H1 (cell line): ENCODE results near the gene KCTD3. TPM values are rescaled to one million over a fixed set of nuclear protein-coding genes. Genes with fewer than 3 reads are reported as not detected.

ENCODE experiments used
- CTCF ChIA-PET: fragments of 300-600 bp; sonication (Branson Sonifier 250); formaldehyde crosslinking; loops from one replicate; lab custom pipeline; 2021; ENCODE audit not compliant: partially characterized antibody; lab: Charles Lee
- POLR2A ChIA-PET: fragments of 300-600 bp; sonication (Branson Sonifier 250); formaldehyde crosslinking; loops from one replicate; lab custom pipeline; 2021; ENCODE audit warnings: inconsistent platforms; ENCODE audit not compliant: partially characterized antibody; lab: Charles Lee
- DNase-seq, 2 experiments: peaks; one replicate each; pipeline versions ENCODE4 v3.0.0 to v3.0.0-alpha.2; 2010 to 2022; ENCODE audit warnings: low spot score in 2 of 2, low read depth in 1 of 2, mixed read lengths in 1 of 2
- FAIRE-seq: peaks from 2 replicates; lab custom pipeline; 2011; peaks lifted over from hg19 to GRCh38; lab: Jason Lieb, UNC
- H2AFZ ChIP-seq: 2 replicates; pipeline ENCODE4 v1.8.1; 2012; ENCODE audit warnings: low read length, inconsistent platforms
- H2AK5ac ChIP-seq: 2 replicates; pipeline ENCODE4 v1.6.1; 2013; ENCODE audit warnings: low read depth, low read length
- H2BK120ac ChIP-seq: replicated peaks from 2 replicates; pipeline ENCODE3; 2013; ENCODE audit warnings: low read depth, low read length, inconsistent platforms
- H2BK12ac ChIP-seq: 2 replicates; pipeline ENCODE4 v1.6.1; 2013; ENCODE audit warnings: low read depth, low read length
- H2BK15ac ChIP-seq: 2 replicates; pipeline ENCODE4 v1.6.1; 2013; ENCODE audit warnings: low read length
- H2BK20ac ChIP-seq: 2 replicates; pipeline ENCODE4 v1.6.1; 2013; ENCODE audit warnings: low read length
- H2BK5ac ChIP-seq: 2 replicates; pipeline ENCODE4 v1.6.1; 2013; ENCODE audit warnings: low read depth, low read length
- H3K14ac ChIP-seq: 2 replicates; pipeline ENCODE4 v1.6.1; 2013; ENCODE audit warnings: inconsistent platforms; ENCODE audit not compliant: insufficient read length
- H3K18ac ChIP-seq: 2 replicates; pipeline ENCODE4 v1.6.1; 2013; ENCODE audit warnings: low read length; ENCODE audit errors: extremely low read depth
- H3K23ac ChIP-seq: 2 replicates; pipeline ENCODE4 v1.6.1; 2013; ENCODE audit warnings: inconsistent platforms; ENCODE audit not compliant: insufficient read length
- H3K23me2 ChIP-seq: 2 replicates; pipeline ENCODE4 v1.6.1; 2013; ENCODE audit warnings: low read depth, low read length
- H3K27ac ChIP-seq: 2 replicates; pipeline ENCODE4 v1.6.1; 2011; ENCODE audit warnings: low read depth, low read length, inconsistent platforms
- H3K27me3 ChIP-seq, 4 experiments: replicated peaks in 1 of 4; 1 replicate in 1 of 4; 2 replicates in 3 of 4; pipeline versions ENCODE4 v1.6.1 to v1.8.1; 2011 to 2013; ENCODE audit warnings: low read length in 3 of 4, mild to moderate bottlenecking in 3 of 4, inconsistent platforms in 2 of 4, mixed read lengths in 2 of 4, moderate library complexity in 1 of 4; ENCODE audit not compliant: control insufficient read depth in 3 of 4, insufficient read depth in 3 of 4; ENCODE audit errors: extremely low read depth in 1 of 4
- H3K36me3 ChIP-seq, 4 experiments: 2 replicates each; pipeline versions ENCODE4 v1.6.1 to v1.8.1; 2011 to 2013; ENCODE audit warnings: mild to moderate bottlenecking in 4 of 4, low read length in 3 of 4, moderate library complexity in 2 of 4, control low read depth in 1 of 4, inconsistent platforms in 1 of 4; ENCODE audit not compliant: insufficient read depth in 4 of 4, control insufficient read depth in 2 of 4
- H3K4ac ChIP-seq: replicated peaks from 2 replicates; pipeline ENCODE3; 2013; ENCODE audit warnings: low read length, low read depth, mixed read lengths, inconsistent platforms; ENCODE audit not compliant: insufficient read length
- H3K4me1 ChIP-seq, 4 experiments: replicated peaks in 1 of 4; 1 replicate in 1 of 4; 2 replicates in 3 of 4; pipeline versions ENCODE4 v1.6.1 to v1.8.1; 2011 to 2013; ENCODE audit warnings: low read length in 3 of 4, inconsistent platforms in 2 of 4, mixed read lengths in 1 of 4; ENCODE audit not compliant: insufficient read depth in 4 of 4, control insufficient read depth in 3 of 4
- H3K4me2 ChIP-seq, 2 experiments: 2 replicates each; pipeline versions ENCODE4 v1.6.1 to v1.8.1; 2011 to 2013; ENCODE audit warnings: low read depth in 2 of 2, low read length in 2 of 2, control low read depth in 1 of 2, inconsistent platforms in 1 of 2, mild to moderate bottlenecking in 1 of 2; ENCODE audit not compliant: insufficient read depth in 1 of 2
- H3K4me3 ChIP-seq, 4 experiments: fragments of 200-600, 300-600 bp in 1 of 4; sonication (generic), shearing (Covaris generic), sonication (Bioruptor Twin) in 1 of 4; 2 replicates each; pipeline versions ENCODE4 v1.5.1 to v1.8.1; 2011 to 2016; ENCODE audit warnings: low read length in 4 of 4, low read depth in 3 of 4, control low read depth in 2 of 4, inconsistent platforms in 2 of 4, mild to moderate bottlenecking in 2 of 4, mixed read lengths in 1 of 4, moderate library complexity in 1 of 4; ENCODE audit not compliant: insufficient read depth in 2 of 4; ENCODE audit errors: extremely low read depth in 1 of 4
- H3K56ac ChIP-seq: replicated peaks from 2 replicates; pipeline ENCODE3; 2013; ENCODE audit warnings: low read depth, mild to moderate bottlenecking, mixed read lengths, low read length, inconsistent platforms; ENCODE audit not compliant: insufficient read length
- H3K79me1 ChIP-seq: 2 replicates; pipeline ENCODE4 v1.6.1; 2013; ENCODE audit warnings: low read depth, low read length, control low read depth
- H3K79me2 ChIP-seq, 2 experiments: 2 replicates each; pipeline versions ENCODE4 v1.6.1 to v1.8.1; 2012 to 2013; ENCODE audit warnings: low read length in 2 of 2, mild to moderate bottlenecking in 2 of 2, inconsistent platforms in 1 of 2; ENCODE audit not compliant: insufficient read depth in 2 of 2, control insufficient read depth in 1 of 2
- H3K9ac ChIP-seq, 4 experiments: replicated peaks in 1 of 4; 1 replicate in 1 of 4; 2 replicates in 3 of 4; pipeline versions ENCODE4 v1.6.1 to v1.8.1; 2011 to 2013; ENCODE audit warnings: low read depth in 3 of 4, low read length in 3 of 4, control low read depth in 2 of 4, mild to moderate bottlenecking in 2 of 4, moderate library complexity in 2 of 4, inconsistent platforms in 1 of 4; ENCODE audit errors: extremely low read depth in 1 of 4
- H3K9me3 ChIP-seq, 2 experiments: 2 replicates each; pipeline versions ENCODE4 v1.6.1 to v1.8.1; 2012 to 2013; ENCODE audit warnings: mild to moderate bottlenecking in 2 of 2, moderate library complexity in 2 of 2, control low read depth in 1 of 2, inconsistent platforms in 1 of 2, low read depth in 1 of 2, low read length in 1 of 2, mixed read lengths in 1 of 2; ENCODE audit not compliant: insufficient read depth in 2 of 2
- H4K20me1 ChIP-seq, 2 experiments: replicated peaks in 1 of 2; 2 replicates each; pipeline versions ENCODE3 to v1.8.1; 2011 to 2013; ENCODE audit warnings: inconsistent platforms in 2 of 2, low read length in 2 of 2, mild to moderate bottlenecking in 1 of 2; ENCODE audit not compliant: insufficient read depth in 2 of 2, control insufficient read depth in 1 of 2
- H4K5ac ChIP-seq: 2 replicates; pipeline ENCODE4 v1.6.1; 2013; ENCODE audit warnings: low read length, low read depth, mixed read lengths, inconsistent platforms; ENCODE audit not compliant: insufficient read length
- H4K8ac ChIP-seq: 2 replicates; pipeline ENCODE4 v1.8.0; 2013; ENCODE audit warnings: mild to moderate bottlenecking, moderate library complexity, low read length, inconsistent platforms; ENCODE audit not compliant: insufficient read depth; ENCODE audit errors: extremely low read depth
- H4K91ac ChIP-seq: replicated peaks from 2 replicates; pipeline ENCODE3; 2013; ENCODE audit warnings: low read length, mixed read lengths, inconsistent platforms; ENCODE audit not compliant: insufficient read length
- FOSL1 ChIP-seq: IDR thresholded peaks from 2 replicates; pipeline ENCODE4 v1.6.1; 2011; ENCODE audit warnings: mild to moderate bottlenecking, low read depth, low read length, moderate library complexity; ENCODE audit not compliant: insufficient read depth
- KDM5A ChIP-seq: fragments of 200-600 bp; IDR thresholded peaks from 2 replicates; pipeline ENCODE4 v1.7.1; 2012; ENCODE audit warnings: mild to moderate bottlenecking, low read length, inconsistent platforms, mixed read lengths
- NANOG ChIP-seq: IDR thresholded peaks from 2 replicates; pipeline ENCODE4 v1.6.1; 2011; ENCODE audit warnings: low read length, low read depth, mild to moderate bottlenecking, inconsistent platforms; ENCODE audit not compliant: insufficient read depth, poor library complexity, severe bottlenecking
- WGBS, 2 experiments: shearing (Covaris generic) in 1 of 2; methylation state at CpG; one replicate each; pipeline versions ENCODE4 v1.1.6 to v1.1.7; 2013 to 2015; ENCODE audit warnings: low lambda C conversion rate in 2 of 2, mixed read lengths in 2 of 2, inconsistent platforms in 1 of 2, low coverage in 1 of 2, missing lambda C conversion rate in 1 of 2; ENCODE audit not compliant: insufficient replicate concordance in 2 of 2, insufficient coverage in 1 of 2, insufficient read length in 1 of 2; ENCODE audit errors: extremely low coverage in 1 of 2, missing lambda C conversion rate in 1 of 2; 5-methylcytosine and 5-hydroxymethylcytosine counted together
- polyA plus RNA-seq, 7 experiments: library from polyadenylated mRNA; depleted of rRNA in 3 of 7; stranded (reverse) in 5 of 7; unstranded in 2 of 7; fragments of >200 nt in 5 of 7; fragments of 200-250 nt in 2 of 7; gene quantifications; 1 replicate in 5 of 7; 2 replicates in 1 of 7; 4 replicates in 1 of 7; pipeline versions ENCODE4 v1.2.1 to v1.2.3, GENCODE V29; 2011 to 2013; ENCODE audit warnings: missing spikeins in 2 of 7, mixed read lengths in 2 of 7
- total RNA-seq: library from RNA; stranded (reverse); fragmentation: NEBNext Ultra II Directional; extraction: Animal tissue kit (Norgen Biotek cat#: 25700); gene quantifications from 2 replicates; pipeline ENCODE4 v1.2.1, GENCODE V29; 2021

KCTD3 gene
- total and polyA plus RNA-seq, 2 of the 8 experiments (the other 6 are each of a cell fraction or from before 2014, with no cell fraction given), result 43.0 to 55.6 TPM

DNA sequence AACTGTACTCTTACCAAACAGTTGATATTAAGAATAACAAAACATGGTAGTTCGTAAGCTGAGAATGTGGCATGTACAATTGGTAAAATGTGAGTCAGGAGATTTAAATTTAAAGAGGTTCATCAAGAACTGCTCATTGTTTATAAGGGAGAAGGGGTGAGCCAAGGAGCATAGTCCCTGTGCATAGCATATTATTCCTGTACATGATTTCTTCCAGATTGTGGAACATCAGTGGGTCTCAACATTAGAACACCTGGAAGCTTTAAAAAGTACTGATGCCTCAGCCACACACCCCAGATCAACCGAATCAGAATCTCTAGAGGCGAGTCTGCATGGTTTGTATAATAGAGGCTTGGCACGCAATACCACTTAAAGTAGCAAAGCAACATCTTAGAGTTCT is 56.1 kb downstream of the KCTD3 start:
- CTCF ChIA-PET, result no interaction called here
- no peaks in the 10 kb centered on the region for H3K79me2 ChIP-seq
- H2BK120ac ChIP-seq, result no peak overlapping the region
- no peak overlapping the region for H2BK15ac ChIP-seq
- no peak overlapping the region for H2BK12ac ChIP-seq
- no peak overlapping the region for H2BK5ac ChIP-seq
- FAIRE-seq (no peak), DNase-seq (no peak)
- H2BK20ac ChIP-seq, result no peak overlapping the region
- H3K23me2 ChIP-seq, result no peaks in the 10 kb centered on the region
- H4K8ac ChIP-seq, result no peak overlapping the region
- H2AK5ac ChIP-seq, result no peak overlapping the region
- no peak overlapping the region for H3K4me2 ChIP-seq
- H3K18ac ChIP-seq, result no peak overlapping the region
- peaks cover 0 to 26% (median 9%) of the 10 kb centered on the region in 4 experiments; a peak in 5 of 8 replicates for H3K36me3 ChIP-seq
- no peaks in the 10 kb centered on the region for H3K79me1 ChIP-seq
- H4K20me1 ChIP-seq, result no peaks in the 10 kb centered on the region
- TF ChIP-seq KDM5A (no peak), FOSL1 (no peak), NANOG (no peak)
- H4K91ac ChIP-seq, result no peak overlapping the region
- H3K9ac ChIP-seq, result no peak overlapping the region
- H3K4me1 ChIP-seq, result no peaks in the 10 kb centered on the region; a peak in 1 of 7 replicates
- no peak overlapping the region for H2AFZ ChIP-seq
- H3K9me3 ChIP-seq, result no peaks in the 10 kb centered on the region
- no peak overlapping the region for H3K56ac ChIP-seq
- no peak overlapping the region for H3K23ac ChIP-seq
- H3K27me3 ChIP-seq, result no peaks in the 10 kb centered on the region
- H3K14ac ChIP-seq, result no peak overlapping the region
- no peak overlapping the region for H3K27ac ChIP-seq
- WGBS, 2 experiments, result 99% methylated on average over 4 of the region's 4 CpGs; no CpG with 5 or more reads in 1 of the 2 experiments
- POLR2A ChIA-PET, result no interaction called here
- no peak overlapping the region for H4K5ac ChIP-seq
- H3K4me3 ChIP-seq, result no peak overlapping the region
- no peak overlapping the region for H3K4ac ChIP-seq
